Esophagus muscularis mucosa (tissue), 3 donors: ENCODE data around the gene KRTAP10-7.

Experiments used
- POLR2A ChIP-seq: fragments of 450-650 bp; IDR thresholded peaks from one replicate; pipeline ENCODE4 v1.6.1; 2017; ENCODE audit warnings: antibody characterized with exemption, moderate library complexity, mild to moderate bottlenecking, low read depth
- TF ChIP-seq, protein P1 (sequence below), 3 experiments: fragments of 200-600 bp in 2 of 3; fragments of 450-650 bp in 1 of 3; sonication (generic) in 2 of 3; IDR thresholded peaks; one replicate each; pipeline ENCODE4 v1.5.1; 2017 to 2019; ENCODE audit warnings: antibody characterized with exemption in 3 of 3, mild to moderate bottlenecking in 2 of 3, moderate library complexity in 1 of 3

DNA sequence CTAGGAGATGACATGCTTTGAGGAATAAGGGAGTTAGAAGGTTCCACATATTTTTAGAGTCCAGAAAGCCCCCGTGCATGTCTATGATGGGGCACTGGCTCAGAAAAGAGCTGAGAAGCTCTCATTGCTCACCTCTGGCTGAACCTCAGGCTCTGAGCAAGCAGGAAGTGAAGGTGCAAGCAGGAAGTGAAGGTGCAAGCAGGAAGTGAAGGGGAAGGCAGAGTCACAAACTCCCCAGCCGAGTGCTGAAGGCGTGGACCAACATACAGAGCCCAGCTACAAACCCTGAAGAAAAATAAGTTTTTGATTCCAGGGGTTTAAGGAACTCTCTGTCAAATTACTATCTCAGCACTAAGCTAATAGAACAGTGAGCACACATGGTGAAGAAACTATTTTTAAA, 18.5 kb downstream of the KRTAP10-7 start:
- no peak for TF ChIP-seq POLR2A
- TF ChIP-seq, protein P1, sequence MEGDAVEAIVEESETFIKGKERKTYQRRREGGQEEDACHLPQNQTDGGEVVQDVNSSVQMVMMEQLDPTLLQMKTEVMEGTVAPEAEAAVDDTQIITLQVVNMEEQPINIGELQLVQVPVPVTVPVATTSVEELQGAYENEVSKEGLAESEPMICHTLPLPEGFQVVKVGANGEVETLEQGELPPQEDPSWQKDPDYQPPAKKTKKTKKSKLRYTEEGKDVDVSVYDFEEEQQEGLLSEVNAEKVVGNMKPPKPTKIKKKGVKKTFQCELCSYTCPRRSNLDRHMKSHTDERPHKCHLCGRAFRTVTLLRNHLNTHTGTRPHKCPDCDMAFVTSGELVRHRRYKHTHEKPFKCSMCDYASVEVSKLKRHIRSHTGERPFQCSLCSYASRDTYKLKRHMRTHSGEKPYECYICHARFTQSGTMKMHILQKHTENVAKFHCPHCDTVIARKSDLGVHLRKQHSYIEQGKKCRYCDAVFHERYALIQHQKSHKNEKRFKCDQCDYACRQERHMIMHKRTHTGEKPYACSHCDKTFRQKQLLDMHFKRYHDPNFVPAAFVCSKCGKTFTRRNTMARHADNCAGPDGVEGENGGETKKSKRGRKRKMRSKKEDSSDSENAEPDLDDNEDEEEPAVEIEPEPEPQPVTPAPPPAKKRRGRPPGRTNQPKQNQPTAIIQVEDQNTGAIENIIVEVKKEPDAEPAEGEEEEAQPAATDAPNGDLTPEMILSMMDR (IDR thresholded peaks at IDR 0.05) = no peak
